Endothelial cell of umbilical vein (primary cell): ENCODE measurements around the gene CKAP5. TPM values are rescaled to one million over a fixed set of nuclear protein-coding genes. Genes with fewer than 3 reads are reported as not detected.

Experiments
- BruUV-seq: library from RNA; stranded (reverse); fragments of 400-500 nt; replicated peaks from 2 replicates; lab custom pipeline; 2021; lab: Mats Ljungman, UMichigan
- CTCF ChIA-PET: fragments of 300-600, 350-600 bp; sonication (Branson Sonifier 250); formaldehyde crosslinking; loops from one replicate; lab custom pipeline; 2021; ENCODE audit warnings: antibody characterized with exemption, inconsistent platforms; lab: Charles Lee
- POLR2A ChIA-PET: fragments of 300-600, 350-600 bp; sonication (Branson Sonifier 250); formaldehyde crosslinking; loops from one replicate; lab custom pipeline; 2021; ENCODE audit warnings: antibody characterized with exemption, inconsistent platforms; lab: Charles Lee
- DNase-seq: peaks from one replicate; pipeline ENCODE4 v3.0.0-alpha.2; 2011; ENCODE audit warnings: low read depth, low spot score
- FAIRE-seq: peaks from 2 replicates; lab custom pipeline; 2011; peaks lifted over from hg19 to GRCh38; lab: Jason Lieb, UNC
- H2AFZ ChIP-seq: 2 replicates; pipeline ENCODE4 v1.6.0; 2012; ENCODE audit warnings: low read depth, low read length, control low read depth, inconsistent platforms
- H3K27ac ChIP-seq: 2 replicates; pipeline ENCODE4 v1.5.1; 2011; ENCODE audit warnings: low read depth, mild to moderate bottlenecking, control low read depth, low read length, moderate library complexity; ENCODE audit not compliant: insufficient read depth
- H3K27me3 ChIP-seq, 2 experiments: 2 replicates each; pipeline versions ENCODE4 v1.6.0 to v1.6.1; 2011; ENCODE audit warnings: low read length in 2 of 2, mixed read lengths in 1 of 2; ENCODE audit not compliant: control insufficient read depth in 2 of 2, insufficient read depth in 2 of 2
- H3K36me3 ChIP-seq, 2 experiments: 2 replicates in 1 of 2; 3 replicates in 1 of 2; pipeline ENCODE4 v1.5.1; 2011; ENCODE audit warnings: low read length in 2 of 2, mild to moderate bottlenecking in 1 of 2, moderate library complexity in 1 of 2; ENCODE audit not compliant: control insufficient read depth in 2 of 2, insufficient read depth in 2 of 2; ENCODE audit errors: extremely low read depth in 1 of 2
- H3K4me1 ChIP-seq: 3 replicates; pipeline ENCODE4 v1.5.1; 2011; ENCODE audit warnings: mild to moderate bottlenecking, low read length; ENCODE audit not compliant: control insufficient read depth, insufficient read depth; ENCODE audit errors: extremely low read depth
- H3K4me2 ChIP-seq: 2 replicates; pipeline ENCODE4 v1.6.1; 2011; ENCODE audit warnings: low read length, control low read depth, mixed read lengths; ENCODE audit not compliant: insufficient read depth
- H3K4me3 ChIP-seq, 3 experiments: fragments of 200-600 bp in 1 of 3; sonication (generic), shearing (Covaris generic) in 1 of 3; replicated peaks in 1 of 3; 2 replicates each; pipeline ENCODE4 v1.5.1; 2011 to 2016; ENCODE audit warnings: control low read depth in 3 of 3, low read length in 3 of 3, mild to moderate bottlenecking in 2 of 3, inconsistent platforms in 1 of 3, low read depth in 1 of 3, moderate library complexity in 1 of 3; ENCODE audit not compliant: insufficient read depth in 1 of 3
- H3K79me2 ChIP-seq: 2 replicates; pipeline ENCODE4 v1.6.0; 2012; ENCODE audit warnings: low read length, inconsistent platforms; ENCODE audit not compliant: control insufficient read depth, insufficient read depth
- H3K9ac ChIP-seq: replicated peaks from 2 replicates; pipeline ENCODE3; 2011; ENCODE audit warnings: low read length, control low read depth; ENCODE audit not compliant: insufficient read depth; ENCODE audit errors: extremely low read depth
- H3K9me1 ChIP-seq: replicated peaks from 3 replicates; pipeline ENCODE4 v1.6.0; 2011; ENCODE audit warnings: mild to moderate bottlenecking, low read length; ENCODE audit not compliant: control insufficient read depth, insufficient read depth; ENCODE audit errors: extremely low read depth
- H3K9me3 ChIP-seq: replicated peaks from 2 replicates; pipeline ENCODE4 v1.5.1; 2012; ENCODE audit warnings: low read length, inconsistent platforms; ENCODE audit not compliant: control insufficient read depth, insufficient read depth
- H4K20me1 ChIP-seq: replicated peaks from 2 replicates; pipeline ENCODE3; 2011; ENCODE audit warnings: mild to moderate bottlenecking, low read length; ENCODE audit not compliant: control insufficient read depth, insufficient read depth; ENCODE audit errors: extremely low read depth
- EZH2 ChIP-seq: IDR thresholded peaks from 2 replicates; pipeline ENCODE4 v1.6.1; 2012; ENCODE audit warnings: borderline replicate concordance, low read depth, mild to moderate bottlenecking, moderate library complexity, low read length, inconsistent platforms; ENCODE audit not compliant: severe bottlenecking
- FOS ChIP-seq: IDR thresholded peaks from 2 replicates; pipeline ENCODE4 v1.6.1; 2011; ENCODE audit warnings: mild to moderate bottlenecking, low read length, moderate library complexity, borderline replicate concordance; ENCODE audit not compliant: insufficient read depth
- GATA2 ChIP-seq: IDR thresholded peaks from 2 replicates; pipeline ENCODE4 v1.7.0; 2011; ENCODE audit warnings: low read depth, mild to moderate bottlenecking, moderate library complexity, mixed read lengths, low read length; ENCODE audit not compliant: insufficient read length, insufficient read depth
- JUN ChIP-seq: IDR thresholded peaks from 2 replicates; pipeline ENCODE4 v1.6.1; 2011; ENCODE audit warnings: borderline replicate concordance, low read depth; ENCODE audit not compliant: insufficient read length, insufficient read depth
- MYC ChIP-seq: IDR thresholded peaks from one replicate; pipeline ENCODE4 v1.6.1; 2011; ENCODE audit warnings: mild to moderate bottlenecking, low read depth, low read length
- POLR2A ChIP-seq: IDR thresholded peaks from 2 replicates; pipeline ENCODE4 v1.6.1; 2012; ENCODE audit warnings: low read depth, mild to moderate bottlenecking, control low read depth, low read length
- POLR2AphosphoS5 ChIP-seq: IDR thresholded peaks from 2 replicates; pipeline ENCODE4 v1.6.1; 2012; ENCODE audit warnings: low read depth, mild to moderate bottlenecking, control low read depth, low read length, moderate library complexity; ENCODE audit not compliant: insufficient read depth
- dilution Hi-C: fragments of 300-500 bp; cut with MboI; formaldehyde crosslinking; loops from one replicate; pipeline ENCODE4 v1.15.0; 2019; ENCODE audit warnings: low sequenced_read_pairs; ENCODE audit not compliant: extremely low pct_ligation_motif_present
- intact Hi-C: fragments of 100-400 bp; cut with micrococcal nuclease; formaldehyde crosslinking; loops from one replicate; pipeline ENCODE4 v1.10.0; 2022
- polyA plus RNA-seq, 4 experiments: library from polyadenylated mRNA; depleted of rRNA in 3 of 4; stranded (reverse) in 3 of 4; unstranded in 1 of 4; fragments of >200 nt; gene quantifications; 2 replicates each; pipeline versions ENCODE4 v1.2.1 to v1.2.3, GENCODE V29; 2011 to 2012; ENCODE audit warnings: missing spikeins in 1 of 4
- total RNA-seq: library from RNA; stranded (reverse); gene quantifications from 2 replicates; pipeline ENCODE4 v1.2.3, GENCODE V29; 2021
- TF ChIP-seq, protein P1 (sequence below): IDR thresholded peaks from 2 replicates; pipeline ENCODE4 v1.6.1; 2011; ENCODE audit not compliant: insufficient read depth, insufficient read length

The CKAP5 gene
- total and polyA plus RNA-seq, 2 donors (not counting 3 experiments of a cell fraction or from before 2014, with no cell fraction given), result 47.4 to 138 TPM

DNA sequence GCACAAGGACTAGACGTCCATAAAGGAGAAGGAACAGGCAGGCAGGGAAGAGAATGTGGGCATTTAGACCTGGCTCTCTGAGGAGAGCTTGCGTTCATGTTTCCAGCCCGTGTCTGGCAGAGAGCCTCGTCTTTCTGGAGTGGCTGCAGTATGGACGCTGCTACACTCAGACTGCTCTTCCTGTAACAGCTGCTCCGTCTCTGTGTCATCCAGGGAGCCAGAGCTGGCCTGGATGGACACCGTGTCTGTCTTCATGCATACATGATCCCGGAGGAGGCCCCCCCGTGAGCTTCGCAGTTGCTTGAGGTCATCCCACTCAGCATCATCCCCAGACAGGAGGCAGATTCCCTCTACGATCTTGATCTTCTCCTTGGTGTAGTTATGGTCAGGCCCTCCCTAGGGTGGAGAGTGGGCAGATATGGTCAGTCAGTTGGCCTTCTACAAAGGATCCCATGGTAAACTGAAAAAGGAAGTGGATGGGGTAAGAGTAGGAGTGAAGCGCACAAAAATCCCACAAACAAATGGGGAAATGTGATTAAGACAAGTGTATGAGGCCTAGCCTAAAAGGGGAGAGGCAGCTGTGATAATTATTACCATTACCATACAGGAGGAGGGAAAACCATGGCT is 13.0 kb upstream of the CKAP5 start:
- H3K9ac ChIP-seq, result no peak overlapping the region
- intact Hi-C loops, result no loop called here
- no peaks in the 10 kb centered on the region for H3K9me3 ChIP-seq
- DNase-seq (no peak), FAIRE-seq (no peak)
- no TSS peak for BruUV-seq
- no peak overlapping the region for H2AFZ ChIP-seq
- H3K79me2 ChIP-seq, result no peaks in the 10 kb centered on the region
- H3K36me3 ChIP-seq, result no peaks in the 10 kb centered on the region
- no peaks in the 10 kb centered on the region for H3K9me1 ChIP-seq
- POLR2A ChIA-PET, result interaction anchor here (0.6 kb wide), 1 partner anchor 36 kb away, joined by 7 read pairs; no protein-coding TSS in a partner anchor
- H4K20me1 ChIP-seq, result no peaks in the 10 kb centered on the region
- H3K27me3 ChIP-seq, result no peaks in the 10 kb centered on the region
- CTCF ChIA-PET, result no interaction called here
- no peak overlapping the region for H3K4me3 ChIP-seq
- H3K27ac ChIP-seq, result no peak overlapping the region
- H3K4me2 ChIP-seq, result no peak overlapping the region
- H3K4me1 ChIP-seq, result no peaks in the 10 kb centered on the region
- TF ChIP-seq EZH2, result no peak
- dilution Hi-C loops, result no loop called here

DNA sequence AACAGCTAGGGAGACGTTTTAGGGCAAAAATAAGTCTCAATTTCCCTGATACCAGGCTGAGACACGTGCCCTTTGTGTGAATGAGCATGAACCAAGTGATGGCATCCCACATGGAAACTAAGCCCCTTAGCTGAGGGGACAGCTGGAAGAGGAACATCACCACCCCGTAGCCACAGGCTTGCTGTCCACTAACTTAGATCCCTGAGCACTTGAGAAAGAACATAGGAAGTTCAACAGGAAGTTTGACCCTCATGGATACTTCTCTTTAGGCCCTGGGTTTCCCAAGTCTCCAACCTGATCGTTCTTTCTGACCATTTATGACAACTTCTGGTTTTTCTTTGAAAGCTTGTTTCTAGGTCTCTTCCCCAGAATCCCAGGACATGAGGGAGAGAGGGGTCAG is 11.6 kb upstream of the CKAP5 start:
- Histone ChIP-seq H3K9me3 (no peaks in the 10 kb centered on the region), H3K27ac (no peak overlapping the region), H4K20me1 (no peaks in the 10 kb centered on the region), H3K4me3 (no peak overlapping the region), H3K9ac (no peak overlapping the region), H3K36me3 (no peaks in the 10 kb centered on the region), H3K27me3 (no peaks in the 10 kb centered on the region), H3K4me2 (no peak overlapping the region), H3K4me1 (no peaks in the 10 kb centered on the region), H3K9me1 (no peaks in the 10 kb centered on the region), H3K79me2 (no peaks in the 10 kb centered on the region), H2AFZ (no peak overlapping the region)
- no peak for DNase-seq
- TF ChIP-seq, protein P1, sequence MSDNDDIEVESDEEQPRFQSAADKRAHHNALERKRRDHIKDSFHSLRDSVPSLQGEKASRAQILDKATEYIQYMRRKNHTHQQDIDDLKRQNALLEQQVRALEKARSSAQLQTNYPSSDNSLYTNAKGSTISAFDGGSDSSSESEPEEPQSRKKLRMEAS, result no peak
- no peak for TF ChIP-seq GATA2
- no peak for TF ChIP-seq FOS
- no peak for TF ChIP-seq MYC
- TF ChIP-seq EZH2, result no peak
- no peak for TF ChIP-seq JUN
- no peak for TF ChIP-seq POLR2AphosphoS5
- TF ChIP-seq POLR2A, result no peak
- intact Hi-C loops, result no loop called here
- no TSS peak for BruUV-seq
- ChIA-PET CTCF (interaction anchor here (0.6 kb wide), 1 partner anchor 28 kb away, joined by 3 read pairs; no protein-coding TSS in a partner anchor), POLR2A (no interaction called here)
- dilution Hi-C loops, result no loop called here
- FAIRE-seq, result no peak
